Stimulated activated naive CD8-positive, alpha-beta T cell treated with anti-CD3 and anti-CD28 coated beads, Interleukin-15, Interleukin-2, amounts not matched to agents 100 ng/mL and 50 ng/mL, for 24 hours (primary cell): ENCODE data around the gene C7orf57.

ENCODE experiments used
- H3K27ac Mint-ChIP-seq: one replicate; pipeline ENCODE4 v1.8.0; 2021; ENCODE audit warnings: mild to moderate bottlenecking, mixed read lengths
- H3K27me3 Mint-ChIP-seq: one replicate; pipeline ENCODE4 v1.8.0; 2021; ENCODE audit warnings: mixed read lengths
- H3K36me3 Mint-ChIP-seq: one replicate; pipeline ENCODE4 v1.8.0; 2021; ENCODE audit warnings: low read depth, mixed read lengths
- H3K4me1 Mint-ChIP-seq: one replicate; pipeline ENCODE4 v1.8.0; 2021; ENCODE audit warnings: low read depth, mixed read lengths
- H3K4me3 Mint-ChIP-seq: one replicate; pipeline ENCODE4 v1.8.0; 2021; ENCODE audit warnings: mild to moderate bottlenecking, mixed read lengths
- H3K9me3 Mint-ChIP-seq: one replicate; pipeline ENCODE4 v1.8.0; 2021; ENCODE audit warnings: mixed read lengths

The C7orf57 gene

DNA sequence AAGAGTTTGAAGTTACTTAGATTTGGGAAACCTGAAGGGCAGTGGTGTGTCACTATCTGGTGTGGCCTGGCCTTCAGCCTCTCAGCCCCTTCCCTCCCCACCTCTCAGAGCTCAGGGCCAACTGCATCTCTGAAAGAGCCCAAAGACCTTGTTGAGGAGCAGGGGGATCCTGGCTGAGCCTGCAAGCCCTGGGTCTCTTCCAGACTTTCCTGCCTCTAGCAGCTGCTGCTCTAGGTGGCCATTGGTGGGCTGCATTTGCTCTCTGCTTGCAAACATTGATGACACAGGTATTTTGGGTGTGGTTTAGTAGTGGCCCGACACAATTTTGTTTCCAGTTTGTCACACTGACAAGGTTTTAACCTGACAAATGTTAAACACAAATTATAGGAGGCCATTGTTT lies 50.6 kb downstream of the C7orf57 start:
- Mint-ChIP-seq H3K9me3 (no peaks in the 10 kb centered on the region), H3K27me3 (peaks cover under 1% of the 10 kb centered on the region), H3K4me3 (peak overlapping the region; percentile 71), H3K36me3 (peaks cover 11% of the 10 kb centered on the region), H3K4me1 (peaks cover 76% of the 10 kb centered on the region), H3K27ac (peak overlapping the region; percentile 91)

DNA sequence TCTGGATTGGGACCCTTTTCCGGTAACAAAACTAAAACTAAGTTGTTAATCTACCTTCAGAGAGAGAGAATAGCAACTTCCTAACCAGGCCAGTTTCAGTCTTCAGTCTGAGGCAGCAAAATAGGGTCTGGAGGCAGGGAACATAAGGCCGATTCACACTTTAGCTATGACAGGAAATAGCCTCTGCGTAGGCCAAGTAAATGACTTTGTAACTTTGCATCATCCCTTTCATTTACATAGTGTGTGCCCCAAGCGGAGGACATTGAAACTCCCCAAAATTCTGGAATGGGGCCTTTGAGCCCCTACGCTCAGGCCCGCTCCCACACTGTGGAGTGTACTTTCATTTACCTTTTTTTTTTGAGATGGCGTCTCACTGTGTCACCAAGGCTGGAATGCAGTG lies 52.0 kb downstream of the C7orf57 start:
- Mint-ChIP-seq H3K27ac (peak overlapping the region; percentile 91), H3K4me3 (peak overlapping the region; percentile 71), H3K9me3 (no peaks in the 10 kb centered on the region), H3K4me1 (peaks cover 85% of the 10 kb centered on the region), H3K36me3 (peaks cover 25% of the 10 kb centered on the region), H3K27me3 (no peaks in the 10 kb centered on the region)

DNA sequence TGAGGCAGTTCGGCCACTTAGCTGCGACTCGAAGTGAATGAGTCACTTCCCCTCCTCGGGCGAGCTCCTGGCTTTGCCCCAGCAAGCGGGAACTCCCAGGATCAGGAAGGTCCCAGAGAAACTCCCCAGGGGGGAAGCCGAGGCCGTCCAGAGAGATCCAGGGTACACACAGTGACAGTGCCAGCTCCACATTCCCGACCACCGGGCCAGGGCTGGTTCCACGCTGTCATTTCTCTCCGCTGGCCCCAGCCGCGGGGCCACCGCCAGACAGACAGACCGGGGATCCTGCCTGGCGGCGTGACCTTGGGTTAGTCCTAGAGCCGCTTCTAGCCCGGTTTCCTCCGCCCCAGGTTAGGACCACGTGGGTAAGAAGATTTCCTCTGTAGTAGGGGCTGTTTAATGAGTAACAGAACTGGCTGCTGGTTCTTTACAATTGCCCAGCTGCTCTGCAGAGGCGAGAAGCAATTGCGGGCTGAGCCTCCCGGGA lies 53.3 kb downstream of the C7orf57 start:
- Mint-ChIP-seq H3K9me3 (no peaks in the 10 kb centered on the region), H3K27me3 (no peaks in the 10 kb centered on the region), H3K27ac (peak overlapping the region; percentile 94), H3K4me1 (peaks cover 81% of the 10 kb centered on the region), H3K4me3 (peak overlapping the region; percentile 85), H3K36me3 (peaks cover 36% of the 10 kb centered on the region)

DNA sequence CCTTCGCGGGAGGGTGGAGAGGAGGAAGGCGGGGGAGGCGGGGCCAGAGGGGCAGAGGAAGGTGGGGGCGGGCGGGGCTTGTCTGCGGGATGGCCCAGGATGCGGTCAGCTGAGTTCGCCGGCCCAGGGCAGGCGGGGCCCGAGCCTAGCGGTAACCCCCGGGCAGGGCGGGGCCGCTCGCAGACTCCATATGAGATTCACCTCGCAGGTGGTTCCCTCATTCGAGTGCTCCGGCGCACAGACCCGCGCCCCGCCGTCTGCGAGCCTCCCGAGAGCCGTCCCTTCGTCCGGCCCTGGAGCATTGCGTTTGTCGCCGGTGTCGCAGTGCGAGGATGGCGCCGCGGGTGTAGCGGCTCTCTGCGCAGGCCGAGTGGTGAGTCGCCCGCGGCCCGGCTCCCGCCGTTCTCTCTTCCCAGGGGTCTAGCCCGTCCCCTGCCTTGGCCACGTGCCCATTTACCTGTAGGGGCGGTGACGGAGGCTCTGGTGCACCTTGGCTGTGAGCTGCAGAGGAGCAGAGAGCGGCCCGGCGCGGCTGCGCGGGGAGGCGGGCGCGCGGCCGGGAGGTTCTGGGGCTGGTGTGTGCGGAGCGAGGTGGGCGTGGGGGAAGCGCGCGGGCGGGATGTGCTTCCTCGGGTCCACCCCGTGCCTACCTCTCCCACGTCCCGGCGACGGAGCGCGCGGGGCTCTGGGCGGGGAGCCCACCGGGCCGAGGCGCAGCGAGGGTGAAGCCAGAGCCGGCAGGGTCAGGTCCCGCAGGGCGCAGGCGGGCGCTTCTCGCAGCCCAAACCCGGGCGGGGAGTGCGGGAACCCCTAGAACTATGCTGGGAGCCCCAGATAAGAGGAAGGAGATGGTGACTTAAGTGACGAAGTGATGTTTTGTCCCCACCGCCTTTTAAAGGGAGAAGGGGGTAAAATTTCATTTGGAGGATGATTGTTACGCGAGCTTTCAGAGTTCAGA lies 54.0 kb downstream of the C7orf57 start, which contains the start of gene UPP1:
TSS of gene UPP1 (plus strand) at position 220 of the 958 bp plus-strand sequence. CDS start 5,519 bp downstream, outside the sequence.
- no peaks in the 10 kb centered on the region for H3K9me3 Mint-ChIP-seq
- peak within 1 kb of the TSS; percentile 85 for H3K4me3 Mint-ChIP-seq
- peaks cover 80% of the 10 kb centered on the region for H3K4me1 Mint-ChIP-seq
- peak within 1 kb of the TSS; percentile 94 for H3K27ac Mint-ChIP-seq
- no peaks in the 10 kb centered on the region for H3K27me3 Mint-ChIP-seq
- peaks cover 43% of the 10 kb centered on the region for H3K36me3 Mint-ChIP-seq

DNA sequence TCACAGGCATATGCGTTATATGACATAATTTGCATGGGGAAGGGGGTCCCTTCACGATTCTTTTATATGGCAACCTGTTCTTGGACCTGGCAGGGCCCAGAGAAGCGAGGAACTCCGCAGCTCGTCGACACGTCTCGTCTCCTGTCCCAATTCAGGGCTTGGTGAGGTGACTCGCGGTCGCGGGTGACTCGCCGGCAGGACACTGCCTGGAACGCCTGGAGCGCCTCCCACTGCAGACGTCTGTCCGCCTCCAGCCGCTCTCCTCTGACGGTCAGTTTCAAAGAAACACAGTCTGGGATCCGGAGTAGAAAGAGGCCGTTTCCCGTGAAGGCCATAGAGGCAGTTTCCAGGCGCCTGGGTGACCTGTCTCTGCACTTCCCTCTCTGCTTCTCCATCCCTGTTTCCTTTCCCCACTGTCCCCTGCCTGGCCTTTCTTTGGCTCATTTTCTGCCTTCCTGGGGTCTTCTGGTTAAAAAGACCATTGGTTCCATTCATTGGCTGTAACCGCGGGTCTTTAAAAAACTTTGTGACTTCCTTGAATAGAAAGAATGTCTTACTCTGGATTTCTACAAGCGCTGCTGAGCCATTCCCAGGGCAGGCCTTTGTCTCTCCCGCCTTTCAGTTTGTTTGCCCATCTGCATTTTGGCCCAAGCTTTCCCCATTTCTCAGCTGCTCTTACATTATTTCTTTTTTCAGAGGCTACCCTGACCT lies 54.9 kb downstream of the C7orf57 start:
- H3K27ac Mint-ChIP-seq, result peak overlapping the region; percentile 73
- no peaks in the 10 kb centered on the region for H3K27me3 Mint-ChIP-seq
- peak overlapping the region; percentile 85 for H3K4me3 Mint-ChIP-seq
- H3K4me1 Mint-ChIP-seq, result peaks cover 79% of the 10 kb centered on the region
- no peaks in the 10 kb centered on the region for H3K9me3 Mint-ChIP-seq
- peaks cover 49% of the 10 kb centered on the region for H3K36me3 Mint-ChIP-seq

DNA sequence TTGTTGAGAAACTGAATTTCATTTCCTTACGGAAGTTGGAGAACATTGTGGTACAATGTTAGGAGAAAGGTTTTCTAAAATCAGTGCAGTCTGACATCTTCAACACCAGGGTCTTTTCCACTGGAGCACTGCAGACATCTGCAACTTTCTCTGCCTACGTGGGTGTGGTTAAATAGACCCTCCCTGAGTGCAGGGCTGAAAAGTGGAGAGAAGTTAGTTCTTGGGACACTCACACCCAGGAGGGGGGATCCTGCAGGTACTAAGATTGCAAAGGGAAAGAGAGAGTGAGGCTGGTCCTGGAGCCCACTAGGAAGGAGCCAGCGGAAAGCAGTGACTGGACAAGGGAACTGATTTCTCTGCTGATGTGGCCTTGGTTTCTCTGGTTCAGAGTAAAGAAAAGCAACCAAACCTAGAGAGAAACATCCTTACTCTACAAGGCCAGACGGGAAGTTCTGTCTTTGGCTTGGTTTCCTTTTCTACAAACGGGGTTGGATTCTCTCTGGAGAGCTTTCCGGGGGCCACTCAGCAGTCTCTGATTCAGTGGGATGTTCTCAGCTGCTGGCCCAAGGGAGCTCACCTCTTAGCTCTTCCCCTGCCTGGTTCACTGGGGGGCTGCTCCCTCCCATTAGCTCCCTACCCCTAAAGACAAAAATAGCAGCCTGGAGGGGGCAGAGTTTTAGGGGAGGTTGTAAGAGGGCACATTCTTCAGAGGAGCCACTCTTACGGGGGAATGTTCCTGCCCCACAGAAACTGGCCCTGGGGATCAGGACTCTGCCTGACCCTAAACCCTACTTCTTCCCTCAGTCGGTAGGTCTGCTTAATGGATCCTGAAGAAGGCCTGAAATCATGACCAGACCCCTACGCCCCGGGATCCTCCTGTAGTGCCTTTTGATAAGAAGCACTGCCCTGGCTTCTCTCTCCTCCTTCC lies 56.4 kb downstream of the C7orf57 start:
- peak overlapping the region; percentile 45 for H3K27ac Mint-ChIP-seq
- peaks cover 62% of the 10 kb centered on the region for H3K36me3 Mint-ChIP-seq
- no peaks in the 10 kb centered on the region for H3K27me3 Mint-ChIP-seq
- H3K9me3 Mint-ChIP-seq, result no peaks in the 10 kb centered on the region
- peaks cover 79% of the 10 kb centered on the region for H3K4me1 Mint-ChIP-seq
- H3K4me3 Mint-ChIP-seq, result peak overlapping the region; percentile 11

DNA sequence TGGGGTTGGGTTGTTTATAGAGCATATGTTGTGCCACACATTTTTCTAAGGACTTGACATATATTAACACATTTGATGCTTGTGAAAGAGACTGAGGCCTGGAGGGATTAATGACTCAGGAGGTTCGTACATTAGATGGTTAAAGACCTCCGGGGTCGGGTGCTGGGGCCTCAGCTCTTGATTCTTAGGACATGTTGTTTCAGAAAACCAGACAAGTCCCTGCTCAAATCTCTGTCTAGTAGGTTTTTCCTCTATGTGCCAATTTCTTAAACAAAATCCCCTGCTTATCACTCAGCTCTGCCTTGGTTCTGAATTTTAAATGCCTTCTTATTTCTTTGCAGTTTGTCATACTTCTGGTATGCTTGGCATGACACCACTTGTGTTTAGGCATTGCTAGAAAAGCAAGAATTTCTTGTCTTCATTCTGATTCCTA lies 59.5 kb downstream of the C7orf57 start:
- no peak overlapping the region for H3K4me3 Mint-ChIP-seq
- H3K4me1 Mint-ChIP-seq, result peaks cover 91% of the 10 kb centered on the region
- peaks cover 87% of the 10 kb centered on the region for H3K36me3 Mint-ChIP-seq
- no peaks in the 10 kb centered on the region for H3K9me3 Mint-ChIP-seq
- H3K27ac Mint-ChIP-seq, result no peak overlapping the region
- no peaks in the 10 kb centered on the region for H3K27me3 Mint-ChIP-seq

DNA sequence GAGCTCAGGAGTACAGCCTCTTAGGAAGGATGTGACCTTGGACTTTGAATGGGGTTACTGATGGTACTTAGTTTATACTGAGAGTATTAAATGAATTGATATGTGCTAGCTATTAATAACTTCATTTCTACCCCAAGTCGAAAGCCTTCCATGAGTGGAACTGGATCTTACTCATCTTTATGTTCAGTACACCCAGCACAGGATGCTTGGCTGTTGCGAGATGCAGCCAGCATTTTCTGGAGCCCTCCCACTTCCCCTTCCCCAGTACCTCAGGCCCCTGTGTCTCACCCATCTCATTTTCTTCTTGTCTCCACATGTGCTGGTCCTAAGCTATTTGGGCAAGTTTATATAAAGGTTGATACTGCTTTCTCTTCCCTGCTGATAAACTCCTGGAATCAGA lies 60.9 kb downstream of the C7orf57 start:
- H3K27ac Mint-ChIP-seq, result peak overlapping the region; percentile 84
- H3K4me1 Mint-ChIP-seq, result peaks cover 78% of the 10 kb centered on the region
- no peaks in the 10 kb centered on the region for H3K27me3 Mint-ChIP-seq
- H3K4me3 Mint-ChIP-seq, result peak overlapping the region; percentile 55
- H3K9me3 Mint-ChIP-seq, result no peaks in the 10 kb centered on the region
- peaks cover 77% of the 10 kb centered on the region for H3K36me3 Mint-ChIP-seq

DNA sequence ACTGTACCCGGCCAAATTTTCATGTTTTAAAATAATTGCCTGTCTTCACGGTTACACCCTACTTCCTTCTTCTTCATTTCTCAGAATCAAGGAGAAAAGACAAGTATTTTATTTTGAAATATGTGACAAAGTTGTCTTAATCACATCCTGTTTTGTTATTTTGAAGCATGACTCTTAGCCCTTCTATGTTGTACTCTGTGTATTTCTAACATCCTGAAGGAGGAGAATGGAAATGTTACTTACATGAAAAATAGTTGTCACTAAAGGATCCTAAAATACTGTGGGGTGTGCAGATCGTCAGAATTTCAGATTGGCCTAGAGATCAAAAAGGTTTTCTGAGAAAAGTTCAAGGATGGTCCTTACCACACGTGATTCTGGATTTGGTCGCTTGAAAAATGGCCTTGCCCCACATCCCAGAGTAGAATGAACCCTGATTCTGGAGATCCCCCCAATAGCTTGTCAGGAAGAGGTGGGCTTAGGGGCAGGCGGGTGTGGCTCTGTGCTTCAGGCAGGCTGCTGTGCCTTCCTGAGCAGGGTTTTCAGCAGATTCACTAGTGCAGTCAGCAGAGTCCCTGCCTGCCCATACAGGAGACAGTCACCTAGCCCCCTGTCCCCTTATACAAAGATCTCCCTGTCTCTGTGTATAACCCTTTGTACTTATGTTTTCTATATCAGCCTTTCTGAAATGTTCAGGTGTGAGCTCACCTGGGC lies 62.3 kb downstream of the C7orf57 start:
- Mint-ChIP-seq H3K36me3 (peaks cover 75% of the 10 kb centered on the region), H3K27me3 (no peaks in the 10 kb centered on the region), H3K27ac (peak overlapping the region; percentile 92), H3K4me3 (peak overlapping the region; percentile 58), H3K9me3 (no peaks in the 10 kb centered on the region), H3K4me1 (peaks cover 69% of the 10 kb centered on the region)

DNA sequence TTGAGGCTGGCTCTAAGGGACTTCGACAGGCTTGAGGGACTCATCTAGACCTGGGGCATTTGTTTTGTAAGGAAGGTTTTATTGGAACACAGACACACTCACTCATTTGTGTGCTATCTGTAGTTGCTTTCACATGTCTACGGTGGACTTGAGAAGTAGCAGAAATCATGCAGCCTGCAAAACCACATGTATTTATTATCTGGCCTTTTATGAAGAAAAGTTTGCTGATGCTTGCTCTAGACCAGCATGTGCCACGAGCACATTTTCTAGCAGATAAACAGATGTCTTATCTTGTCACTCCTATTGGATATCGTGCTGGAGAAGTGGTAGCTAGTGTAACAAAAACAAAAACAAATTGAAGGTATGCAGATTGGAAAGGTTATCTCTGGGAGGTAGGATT lies 63.5 kb downstream of the C7orf57 start:
- Mint-ChIP-seq H3K4me1 (peaks cover 61% of the 10 kb centered on the region), H3K36me3 (peaks cover 73% of the 10 kb centered on the region), H3K27me3 (no peaks in the 10 kb centered on the region), H3K27ac (peak overlapping the region; percentile 92), H3K9me3 (no peaks in the 10 kb centered on the region), H3K4me3 (no peak overlapping the region)

DNA sequence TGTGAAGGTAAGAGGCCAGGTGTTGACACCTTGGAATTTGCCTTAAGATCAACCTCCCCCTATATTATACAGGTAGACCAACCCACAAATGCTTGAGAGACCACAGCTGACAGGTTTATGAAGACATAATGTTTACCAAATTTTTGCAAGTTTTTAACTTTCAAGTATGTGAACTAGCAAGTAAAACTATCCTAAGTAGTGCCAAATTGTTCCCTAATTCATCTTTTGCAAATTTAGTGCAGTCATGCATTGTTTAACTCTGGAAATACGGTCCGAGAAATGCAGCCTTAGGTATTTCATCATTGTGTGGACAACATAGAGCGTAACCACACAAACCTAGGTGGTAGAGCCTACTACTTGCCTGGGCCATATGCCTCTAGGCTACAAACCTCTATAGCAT lies 64.4 kb downstream of the C7orf57 start:
- Mint-ChIP-seq H3K9me3 (no peaks in the 10 kb centered on the region), H3K4me3 (no peak overlapping the region), H3K4me1 (peaks cover 53% of the 10 kb centered on the region), H3K27me3 (no peaks in the 10 kb centered on the region), H3K27ac (no peak overlapping the region), H3K36me3 (peaks cover 74% of the 10 kb centered on the region)

DNA sequence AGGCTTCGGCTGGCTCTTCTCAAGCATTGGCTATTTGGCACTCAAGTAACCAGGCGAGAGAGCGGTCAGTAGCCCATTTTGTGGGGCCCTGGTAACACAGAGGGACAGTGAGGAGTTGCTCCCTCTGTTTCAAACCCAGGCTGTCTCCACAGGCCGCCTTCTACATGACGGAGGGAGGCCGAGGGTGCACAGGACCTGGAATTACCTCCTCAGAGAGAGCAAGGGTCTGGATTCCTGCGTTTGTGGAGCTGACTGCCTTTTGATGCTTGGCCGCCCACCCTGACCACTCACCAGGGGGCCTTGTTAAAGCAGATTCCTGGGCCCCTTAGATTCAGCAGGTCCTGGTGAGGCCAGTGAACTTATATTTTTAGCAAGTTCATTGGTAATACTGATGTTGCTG lies 66.0 kb downstream of the C7orf57 start:
- no peak overlapping the region for H3K4me3 Mint-ChIP-seq
- no peak overlapping the region for H3K27ac Mint-ChIP-seq
- H3K9me3 Mint-ChIP-seq, result no peaks in the 10 kb centered on the region
- peaks cover 74% of the 10 kb centered on the region for H3K36me3 Mint-ChIP-seq
- H3K27me3 Mint-ChIP-seq, result no peaks in the 10 kb centered on the region
- H3K4me1 Mint-ChIP-seq, result peaks cover 38% of the 10 kb centered on the region

DNA sequence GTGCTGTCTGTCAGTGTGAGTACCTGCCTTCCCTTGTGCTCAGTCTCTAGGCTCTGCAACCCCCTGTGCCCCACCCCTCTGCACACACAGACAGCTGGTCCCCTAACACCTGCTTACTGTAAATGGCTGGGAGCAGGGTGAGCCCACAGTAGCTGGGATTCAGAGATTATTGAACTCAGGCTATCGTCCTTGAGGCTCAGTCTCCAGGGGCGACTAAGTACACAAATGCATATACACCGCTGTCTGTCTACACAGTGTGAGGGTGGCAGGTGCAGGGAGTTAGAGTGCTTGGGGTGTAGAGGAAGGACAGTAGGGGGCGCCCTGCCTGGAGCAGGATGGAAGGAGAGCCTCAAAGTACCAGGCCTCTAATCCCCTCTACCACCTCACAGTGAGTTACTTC lies 66.6 kb downstream of the C7orf57 start:
- Mint-ChIP-seq H3K36me3 (peaks cover 73% of the 10 kb centered on the region), H3K4me3 (no peak overlapping the region), H3K27ac (no peak overlapping the region), H3K9me3 (no peaks in the 10 kb centered on the region), H3K27me3 (no peaks in the 10 kb centered on the region), H3K4me1 (peaks cover 32% of the 10 kb centered on the region)

DNA sequence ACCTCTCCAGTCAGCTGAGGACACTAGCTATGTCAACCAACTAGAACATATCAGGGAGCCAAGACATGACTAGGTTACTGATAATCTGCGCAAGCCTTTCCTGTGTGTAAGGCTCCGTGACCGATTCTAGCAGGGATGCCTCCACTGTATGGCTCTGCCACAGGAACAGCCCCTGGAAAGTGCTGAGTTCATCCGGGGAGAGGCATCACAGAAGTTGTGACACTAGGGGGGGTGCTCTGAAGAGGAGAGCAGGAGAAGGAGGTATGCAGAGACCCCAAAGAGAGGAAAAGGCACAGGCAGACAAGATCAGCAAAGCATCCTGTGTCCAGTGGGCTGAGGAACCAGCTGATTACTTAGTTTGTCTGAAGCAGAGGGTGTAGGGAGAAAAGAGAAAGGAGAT lies 67.2 kb downstream of the C7orf57 start:
- Mint-ChIP-seq H3K4me1 (peaks cover 27% of the 10 kb centered on the region), H3K27ac (no peak overlapping the region), H3K4me3 (no peak overlapping the region), H3K27me3 (no peaks in the 10 kb centered on the region), H3K9me3 (no peaks in the 10 kb centered on the region), H3K36me3 (peaks cover 72% of the 10 kb centered on the region)
